Endothelial cell of umbilical vein (primary cell): ENCODE measurements around the gene NCKAP5. TPM values are rescaled to one million over a fixed set of nuclear protein-coding genes. Genes with fewer than 3 reads are reported as not detected.

Source experiments
- BruUV-seq: library from RNA; stranded (reverse); fragments of 400-500 nt; replicated peaks from 2 replicates; lab custom pipeline; 2021; lab: Mats Ljungman, UMichigan
- CTCF ChIA-PET: fragments of 300-600, 350-600 bp; sonication (Branson Sonifier 250); formaldehyde crosslinking; loops from one replicate; lab custom pipeline; 2021; ENCODE audit warnings: antibody characterized with exemption, inconsistent platforms; lab: Charles Lee
- POLR2A ChIA-PET: fragments of 300-600, 350-600 bp; sonication (Branson Sonifier 250); formaldehyde crosslinking; loops from one replicate; lab custom pipeline; 2021; ENCODE audit warnings: antibody characterized with exemption, inconsistent platforms; lab: Charles Lee
- DNase-seq: peaks from one replicate; pipeline ENCODE4 v3.0.0-alpha.2; 2011; ENCODE audit warnings: low read depth, low spot score
- FAIRE-seq: peaks from 2 replicates; lab custom pipeline; 2011; peaks lifted over from hg19 to GRCh38; lab: Jason Lieb, UNC
- H2AFZ ChIP-seq: 2 replicates; pipeline ENCODE4 v1.6.0; 2012; ENCODE audit warnings: low read depth, low read length, control low read depth, inconsistent platforms
- H3K27ac ChIP-seq: 2 replicates; pipeline ENCODE4 v1.5.1; 2011; ENCODE audit warnings: low read depth, mild to moderate bottlenecking, control low read depth, low read length, moderate library complexity; ENCODE audit not compliant: insufficient read depth
- H3K27me3 ChIP-seq, 2 experiments: 2 replicates each; pipeline versions ENCODE4 v1.6.0 to v1.6.1; 2011; ENCODE audit warnings: low read length in 2 of 2, mixed read lengths in 1 of 2; ENCODE audit not compliant: control insufficient read depth in 2 of 2, insufficient read depth in 2 of 2
- H3K36me3 ChIP-seq, 2 experiments: 2 replicates in 1 of 2; 3 replicates in 1 of 2; pipeline ENCODE4 v1.5.1; 2011; ENCODE audit warnings: low read length in 2 of 2, mild to moderate bottlenecking in 1 of 2, moderate library complexity in 1 of 2; ENCODE audit not compliant: control insufficient read depth in 2 of 2, insufficient read depth in 2 of 2; ENCODE audit errors: extremely low read depth in 1 of 2
- H3K4me1 ChIP-seq: 3 replicates; pipeline ENCODE4 v1.5.1; 2011; ENCODE audit warnings: mild to moderate bottlenecking, low read length; ENCODE audit not compliant: control insufficient read depth, insufficient read depth; ENCODE audit errors: extremely low read depth
- H3K4me2 ChIP-seq: 2 replicates; pipeline ENCODE4 v1.6.1; 2011; ENCODE audit warnings: low read length, control low read depth, mixed read lengths; ENCODE audit not compliant: insufficient read depth
- H3K4me3 ChIP-seq, 3 experiments: fragments of 200-600 bp in 1 of 3; sonication (generic), shearing (Covaris generic) in 1 of 3; replicated peaks in 1 of 3; 2 replicates each; pipeline ENCODE4 v1.5.1; 2011 to 2016; ENCODE audit warnings: control low read depth in 3 of 3, low read length in 3 of 3, mild to moderate bottlenecking in 2 of 3, inconsistent platforms in 1 of 3, low read depth in 1 of 3, moderate library complexity in 1 of 3; ENCODE audit not compliant: insufficient read depth in 1 of 3
- H3K79me2 ChIP-seq: 2 replicates; pipeline ENCODE4 v1.6.0; 2012; ENCODE audit warnings: low read length, inconsistent platforms; ENCODE audit not compliant: control insufficient read depth, insufficient read depth
- H3K9ac ChIP-seq: replicated peaks from 2 replicates; pipeline ENCODE3; 2011; ENCODE audit warnings: low read length, control low read depth; ENCODE audit not compliant: insufficient read depth; ENCODE audit errors: extremely low read depth
- H3K9me1 ChIP-seq: replicated peaks from 3 replicates; pipeline ENCODE4 v1.6.0; 2011; ENCODE audit warnings: mild to moderate bottlenecking, low read length; ENCODE audit not compliant: control insufficient read depth, insufficient read depth; ENCODE audit errors: extremely low read depth
- H3K9me3 ChIP-seq: replicated peaks from 2 replicates; pipeline ENCODE4 v1.5.1; 2012; ENCODE audit warnings: low read length, inconsistent platforms; ENCODE audit not compliant: control insufficient read depth, insufficient read depth
- H4K20me1 ChIP-seq: replicated peaks from 2 replicates; pipeline ENCODE3; 2011; ENCODE audit warnings: mild to moderate bottlenecking, low read length; ENCODE audit not compliant: control insufficient read depth, insufficient read depth; ENCODE audit errors: extremely low read depth
- EZH2 ChIP-seq: IDR thresholded peaks from 2 replicates; pipeline ENCODE4 v1.6.1; 2012; ENCODE audit warnings: borderline replicate concordance, low read depth, mild to moderate bottlenecking, moderate library complexity, low read length, inconsistent platforms; ENCODE audit not compliant: severe bottlenecking
- FOS ChIP-seq: IDR thresholded peaks from 2 replicates; pipeline ENCODE4 v1.6.1; 2011; ENCODE audit warnings: mild to moderate bottlenecking, low read length, moderate library complexity, borderline replicate concordance; ENCODE audit not compliant: insufficient read depth
- GATA2 ChIP-seq: IDR thresholded peaks from 2 replicates; pipeline ENCODE4 v1.7.0; 2011; ENCODE audit warnings: low read depth, mild to moderate bottlenecking, moderate library complexity, mixed read lengths, low read length; ENCODE audit not compliant: insufficient read length, insufficient read depth
- JUN ChIP-seq: IDR thresholded peaks from 2 replicates; pipeline ENCODE4 v1.6.1; 2011; ENCODE audit warnings: borderline replicate concordance, low read depth; ENCODE audit not compliant: insufficient read length, insufficient read depth
- MYC ChIP-seq: IDR thresholded peaks from one replicate; pipeline ENCODE4 v1.6.1; 2011; ENCODE audit warnings: mild to moderate bottlenecking, low read depth, low read length
- POLR2A ChIP-seq: IDR thresholded peaks from 2 replicates; pipeline ENCODE4 v1.6.1; 2012; ENCODE audit warnings: low read depth, mild to moderate bottlenecking, control low read depth, low read length
- POLR2AphosphoS5 ChIP-seq: IDR thresholded peaks from 2 replicates; pipeline ENCODE4 v1.6.1; 2012; ENCODE audit warnings: low read depth, mild to moderate bottlenecking, control low read depth, low read length, moderate library complexity; ENCODE audit not compliant: insufficient read depth
- dilution Hi-C: fragments of 300-500 bp; cut with MboI; formaldehyde crosslinking; loops from one replicate; pipeline ENCODE4 v1.15.0; 2019; ENCODE audit warnings: low sequenced_read_pairs; ENCODE audit not compliant: extremely low pct_ligation_motif_present
- intact Hi-C: fragments of 100-400 bp; cut with micrococcal nuclease; formaldehyde crosslinking; loops from one replicate; pipeline ENCODE4 v1.10.0; 2022
- polyA plus RNA-seq, 4 experiments: library from polyadenylated mRNA; depleted of rRNA in 3 of 4; stranded (reverse) in 3 of 4; unstranded in 1 of 4; fragments of >200 nt; gene quantifications; 2 replicates each; pipeline versions ENCODE4 v1.2.1 to v1.2.3, GENCODE V29; 2011 to 2012; ENCODE audit warnings: missing spikeins in 1 of 4
- total RNA-seq: library from RNA; stranded (reverse); gene quantifications from 2 replicates; pipeline ENCODE4 v1.2.3, GENCODE V29; 2021
- TF ChIP-seq, protein P1 (sequence below): IDR thresholded peaks from 2 replicates; pipeline ENCODE4 v1.6.1; 2011; ENCODE audit not compliant: insufficient read depth, insufficient read length
- TF ChIP-seq, protein P2 (sequence below), 2 donors: IDR thresholded peaks; 1 replicate in 1 of 2; 2 replicates in 1 of 2; pipeline ENCODE4 v1.5.1; 2011; ENCODE audit warnings: low read length in 2 of 2, mild to moderate bottlenecking in 2 of 2, moderate library complexity in 2 of 2, control low read depth in 1 of 2, inconsistent platforms in 1 of 2, low read depth in 1 of 2; ENCODE audit not compliant: insufficient read depth in 1 of 2; ENCODE audit errors: extremely low read depth in 1 of 2

NCKAP5 gene
- total and polyA plus RNA-seq, 2 donors (not counting 3 experiments of a cell fraction or from before 2014, with no cell fraction given) = 0.47 to 3.3 TPM

DNA sequence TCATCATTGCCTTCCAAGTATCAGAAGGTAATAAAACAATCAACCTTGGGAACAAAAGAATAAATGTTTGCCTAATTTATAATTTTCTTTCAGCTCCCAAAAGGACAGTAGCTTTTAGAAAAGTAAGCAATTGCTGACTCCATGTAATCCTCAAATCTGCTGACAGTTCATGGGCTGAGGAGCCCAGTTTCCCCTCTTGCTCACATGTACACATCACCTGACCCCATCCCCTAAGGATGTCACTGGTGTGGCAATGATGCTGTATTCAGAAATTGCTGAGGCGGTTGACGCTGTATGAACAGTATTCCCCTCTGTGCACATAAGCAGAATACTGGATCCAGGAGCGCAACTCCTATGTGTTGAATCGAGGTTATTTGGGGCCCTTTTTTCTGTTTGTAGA lies 842.1 kb downstream of the NCKAP5 start:
- dilution Hi-C loops = no loop called here
- Histone ChIP-seq H3K27me3 (no peaks in the 10 kb centered on the region), H3K4me1 (no peaks in the 10 kb centered on the region), H3K79me2 (no peaks in the 10 kb centered on the region), H3K4me2 (no peak overlapping the region), H3K9ac (no peak overlapping the region), H3K9me3 (no peaks in the 10 kb centered on the region), H3K36me3 (no peaks in the 10 kb centered on the region), H3K9me1 (no peaks in the 10 kb centered on the region), H4K20me1 (no peaks in the 10 kb centered on the region), H2AFZ (no peak overlapping the region), H3K27ac (no peak overlapping the region), H3K4me3 (no peak overlapping the region)
- POLR2A ChIA-PET = no interaction called here
- no TSS peak for BruUV-seq
- intact Hi-C loops = no loop called here
- CTCF ChIA-PET = no interaction called here
- FAIRE-seq = no peak
- no peak for TF ChIP-seq POLR2AphosphoS5
- no peak for TF ChIP-seq MYC
- no peak for TF ChIP-seq GATA2
- TF ChIP-seq, protein P1, sequence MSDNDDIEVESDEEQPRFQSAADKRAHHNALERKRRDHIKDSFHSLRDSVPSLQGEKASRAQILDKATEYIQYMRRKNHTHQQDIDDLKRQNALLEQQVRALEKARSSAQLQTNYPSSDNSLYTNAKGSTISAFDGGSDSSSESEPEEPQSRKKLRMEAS = no peak
- no peak for TF ChIP-seq POLR2A
- no peak for TF ChIP-seq FOS
- TF ChIP-seq, protein P2, sequence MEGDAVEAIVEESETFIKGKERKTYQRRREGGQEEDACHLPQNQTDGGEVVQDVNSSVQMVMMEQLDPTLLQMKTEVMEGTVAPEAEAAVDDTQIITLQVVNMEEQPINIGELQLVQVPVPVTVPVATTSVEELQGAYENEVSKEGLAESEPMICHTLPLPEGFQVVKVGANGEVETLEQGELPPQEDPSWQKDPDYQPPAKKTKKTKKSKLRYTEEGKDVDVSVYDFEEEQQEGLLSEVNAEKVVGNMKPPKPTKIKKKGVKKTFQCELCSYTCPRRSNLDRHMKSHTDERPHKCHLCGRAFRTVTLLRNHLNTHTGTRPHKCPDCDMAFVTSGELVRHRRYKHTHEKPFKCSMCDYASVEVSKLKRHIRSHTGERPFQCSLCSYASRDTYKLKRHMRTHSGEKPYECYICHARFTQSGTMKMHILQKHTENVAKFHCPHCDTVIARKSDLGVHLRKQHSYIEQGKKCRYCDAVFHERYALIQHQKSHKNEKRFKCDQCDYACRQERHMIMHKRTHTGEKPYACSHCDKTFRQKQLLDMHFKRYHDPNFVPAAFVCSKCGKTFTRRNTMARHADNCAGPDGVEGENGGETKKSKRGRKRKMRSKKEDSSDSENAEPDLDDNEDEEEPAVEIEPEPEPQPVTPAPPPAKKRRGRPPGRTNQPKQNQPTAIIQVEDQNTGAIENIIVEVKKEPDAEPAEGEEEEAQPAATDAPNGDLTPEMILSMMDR (IDR thresholded peaks at IDR 0.05; ENCODE audit: extremely low read depth in 1 of 2, insufficient read depth in 1 of 2, low read depth in 1 of 2, low read length in 2 of 2) = no peak
- TF ChIP-seq EZH2 = no peak
- TF ChIP-seq JUN = no peak
- no peak for DNase-seq
